Heart left ventricle (tissue), 13 donors: Measurements from ENCODE around the gene PLET1.

Experiments
- POLR2A ChIP-seq, 2 donors: fragments of 450-650 bp; IDR thresholded peaks; one replicate each; pipeline ENCODE4 v1.6.1; 2017; ENCODE audit warnings: antibody characterized with exemption in 2 of 2, mild to moderate bottlenecking in 2 of 2, moderate library complexity in 2 of 2
- TF ChIP-seq, protein P1 (sequence below), 12 donors: fragments of 200-600 bp; sonication (generic) in 4 of 12; IDR thresholded peaks; one replicate each; pipeline versions ENCODE4 v1.5.0 to v1.8.0; 2018 to 2022; ENCODE audit warnings: antibody characterized with exemption in 12 of 12, mild to moderate bottlenecking in 5 of 12
- donor health status: ischemic (EF 13 %, LVEDD 7.1; RV severe dilation, severe dysfunction).
- donor health status: DM: no; HTN: yes; CAD: no.
- donor health status: DM: no; HTN: no; CAD: no.
- donor health status: ischemic (EF 25% LVEDD 6.9; RV normal size, moderate dysfunction).
- donor health status: ischemic (EF 25% LVEDD 5.7; RV mildly dilated, moderate dysfunction).
- donor health status: ischemic (EF 35%, LVEDD 5.7; RV mildly dilated, moderate dysfunction).
- donor health status: nonischemic (EF 11% LVEDD 7.7; RV severe dilation, severe dysfunction).
- donor health status: DM: yes; HTN: yes; CAD: no.
- donor health status: PGD.
- donor health status: ischemic (EF 29% LVEDD 5.4; RV normal size, mild dysfunction).
- donor health status: nonischemic (EF 23%, LVEDD 6.1; RV moderate dilation, normal function).

DNA sequence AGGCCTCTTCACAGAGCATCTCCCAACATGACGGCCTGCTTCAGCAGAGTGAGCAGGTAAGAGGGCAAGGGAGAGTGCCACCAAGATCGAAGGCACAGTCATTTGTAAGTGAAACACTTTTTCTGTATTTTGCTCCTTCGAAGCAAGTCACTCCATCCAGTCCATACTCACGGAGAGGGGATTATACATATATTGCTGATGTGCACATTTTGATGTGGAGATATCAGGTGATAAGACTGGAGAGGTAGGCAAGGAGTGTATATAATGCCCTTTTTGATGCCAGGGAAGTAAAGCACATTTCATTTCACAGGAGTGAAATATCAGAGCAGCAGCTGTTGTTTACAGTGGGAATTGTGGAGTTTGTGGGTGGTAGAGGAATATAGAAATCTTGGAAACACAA is 23.2 kb downstream of the PLET1 start:
- TF ChIP-seq, protein P1, sequence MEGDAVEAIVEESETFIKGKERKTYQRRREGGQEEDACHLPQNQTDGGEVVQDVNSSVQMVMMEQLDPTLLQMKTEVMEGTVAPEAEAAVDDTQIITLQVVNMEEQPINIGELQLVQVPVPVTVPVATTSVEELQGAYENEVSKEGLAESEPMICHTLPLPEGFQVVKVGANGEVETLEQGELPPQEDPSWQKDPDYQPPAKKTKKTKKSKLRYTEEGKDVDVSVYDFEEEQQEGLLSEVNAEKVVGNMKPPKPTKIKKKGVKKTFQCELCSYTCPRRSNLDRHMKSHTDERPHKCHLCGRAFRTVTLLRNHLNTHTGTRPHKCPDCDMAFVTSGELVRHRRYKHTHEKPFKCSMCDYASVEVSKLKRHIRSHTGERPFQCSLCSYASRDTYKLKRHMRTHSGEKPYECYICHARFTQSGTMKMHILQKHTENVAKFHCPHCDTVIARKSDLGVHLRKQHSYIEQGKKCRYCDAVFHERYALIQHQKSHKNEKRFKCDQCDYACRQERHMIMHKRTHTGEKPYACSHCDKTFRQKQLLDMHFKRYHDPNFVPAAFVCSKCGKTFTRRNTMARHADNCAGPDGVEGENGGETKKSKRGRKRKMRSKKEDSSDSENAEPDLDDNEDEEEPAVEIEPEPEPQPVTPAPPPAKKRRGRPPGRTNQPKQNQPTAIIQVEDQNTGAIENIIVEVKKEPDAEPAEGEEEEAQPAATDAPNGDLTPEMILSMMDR (IDR thresholded peaks at IDR 0.05): no peak
- no peak for TF ChIP-seq POLR2A (IDR thresholded peaks at IDR 0.05)
